H1 (cell line): Measurements from ENCODE around the gene KCNQ1. TPM values are rescaled to one million over a fixed set of nuclear protein-coding genes. Genes with fewer than 3 reads are reported as not detected.

ENCODE experiments used
- CTCF ChIA-PET: fragments of 300-600 bp; sonication (Branson Sonifier 250); formaldehyde crosslinking; loops from one replicate; lab custom pipeline; 2021; ENCODE audit not compliant: partially characterized antibody; lab: Charles Lee
- POLR2A ChIA-PET: fragments of 300-600 bp; sonication (Branson Sonifier 250); formaldehyde crosslinking; loops from one replicate; lab custom pipeline; 2021; ENCODE audit warnings: inconsistent platforms; ENCODE audit not compliant: partially characterized antibody; lab: Charles Lee
- DNase-seq, 2 experiments: peaks; one replicate each; pipeline versions ENCODE4 v3.0.0 to v3.0.0-alpha.2; 2010 to 2022; ENCODE audit warnings: low spot score in 2 of 2, low read depth in 1 of 2, mixed read lengths in 1 of 2
- FAIRE-seq: peaks from 2 replicates; lab custom pipeline; 2011; peaks lifted over from hg19 to GRCh38; lab: Jason Lieb, UNC
- H2AFZ ChIP-seq: 2 replicates; pipeline ENCODE4 v1.8.1; 2012; ENCODE audit warnings: low read length, inconsistent platforms
- H2AK5ac ChIP-seq: 2 replicates; pipeline ENCODE4 v1.6.1; 2013; ENCODE audit warnings: low read depth, low read length
- H2BK120ac ChIP-seq: replicated peaks from 2 replicates; pipeline ENCODE3; 2013; ENCODE audit warnings: low read depth, low read length, inconsistent platforms
- H2BK12ac ChIP-seq: 2 replicates; pipeline ENCODE4 v1.6.1; 2013; ENCODE audit warnings: low read depth, low read length
- H2BK15ac ChIP-seq: 2 replicates; pipeline ENCODE4 v1.6.1; 2013; ENCODE audit warnings: low read length
- H2BK20ac ChIP-seq: 2 replicates; pipeline ENCODE4 v1.6.1; 2013; ENCODE audit warnings: low read length
- H2BK5ac ChIP-seq: 2 replicates; pipeline ENCODE4 v1.6.1; 2013; ENCODE audit warnings: low read depth, low read length
- H3K14ac ChIP-seq: 2 replicates; pipeline ENCODE4 v1.6.1; 2013; ENCODE audit warnings: inconsistent platforms; ENCODE audit not compliant: insufficient read length
- H3K18ac ChIP-seq: 2 replicates; pipeline ENCODE4 v1.6.1; 2013; ENCODE audit warnings: low read length; ENCODE audit errors: extremely low read depth
- H3K23ac ChIP-seq: 2 replicates; pipeline ENCODE4 v1.6.1; 2013; ENCODE audit warnings: inconsistent platforms; ENCODE audit not compliant: insufficient read length
- H3K23me2 ChIP-seq: 2 replicates; pipeline ENCODE4 v1.6.1; 2013; ENCODE audit warnings: low read depth, low read length
- H3K27ac ChIP-seq: 2 replicates; pipeline ENCODE4 v1.6.1; 2011; ENCODE audit warnings: low read depth, low read length, inconsistent platforms
- H3K27me3 ChIP-seq, 4 experiments: replicated peaks in 1 of 4; 1 replicate in 1 of 4; 2 replicates in 3 of 4; pipeline versions ENCODE4 v1.6.1 to v1.8.1; 2011 to 2013; ENCODE audit warnings: low read length in 3 of 4, mild to moderate bottlenecking in 3 of 4, inconsistent platforms in 2 of 4, mixed read lengths in 2 of 4, moderate library complexity in 1 of 4; ENCODE audit not compliant: control insufficient read depth in 3 of 4, insufficient read depth in 3 of 4; ENCODE audit errors: extremely low read depth in 1 of 4
- H3K36me3 ChIP-seq, 4 experiments: 2 replicates each; pipeline versions ENCODE4 v1.6.1 to v1.8.1; 2011 to 2013; ENCODE audit warnings: mild to moderate bottlenecking in 4 of 4, low read length in 3 of 4, moderate library complexity in 2 of 4, control low read depth in 1 of 4, inconsistent platforms in 1 of 4; ENCODE audit not compliant: insufficient read depth in 4 of 4, control insufficient read depth in 2 of 4
- H3K4ac ChIP-seq: replicated peaks from 2 replicates; pipeline ENCODE3; 2013; ENCODE audit warnings: low read length, low read depth, mixed read lengths, inconsistent platforms; ENCODE audit not compliant: insufficient read length
- H3K4me1 ChIP-seq, 4 experiments: replicated peaks in 1 of 4; 1 replicate in 1 of 4; 2 replicates in 3 of 4; pipeline versions ENCODE4 v1.6.1 to v1.8.1; 2011 to 2013; ENCODE audit warnings: low read length in 3 of 4, inconsistent platforms in 2 of 4, mixed read lengths in 1 of 4; ENCODE audit not compliant: insufficient read depth in 4 of 4, control insufficient read depth in 3 of 4
- H3K4me2 ChIP-seq, 2 experiments: 2 replicates each; pipeline versions ENCODE4 v1.6.1 to v1.8.1; 2011 to 2013; ENCODE audit warnings: low read depth in 2 of 2, low read length in 2 of 2, control low read depth in 1 of 2, inconsistent platforms in 1 of 2, mild to moderate bottlenecking in 1 of 2; ENCODE audit not compliant: insufficient read depth in 1 of 2
- H3K4me3 ChIP-seq, 4 experiments: fragments of 200-600, 300-600 bp in 1 of 4; sonication (generic), shearing (Covaris generic), sonication (Bioruptor Twin) in 1 of 4; 2 replicates each; pipeline versions ENCODE4 v1.5.1 to v1.8.1; 2011 to 2016; ENCODE audit warnings: low read length in 4 of 4, low read depth in 3 of 4, control low read depth in 2 of 4, inconsistent platforms in 2 of 4, mild to moderate bottlenecking in 2 of 4, mixed read lengths in 1 of 4, moderate library complexity in 1 of 4; ENCODE audit not compliant: insufficient read depth in 2 of 4; ENCODE audit errors: extremely low read depth in 1 of 4
- H3K56ac ChIP-seq: replicated peaks from 2 replicates; pipeline ENCODE3; 2013; ENCODE audit warnings: low read depth, mild to moderate bottlenecking, mixed read lengths, low read length, inconsistent platforms; ENCODE audit not compliant: insufficient read length
- H3K79me1 ChIP-seq: 2 replicates; pipeline ENCODE4 v1.6.1; 2013; ENCODE audit warnings: low read depth, low read length, control low read depth
- H3K79me2 ChIP-seq, 2 experiments: 2 replicates each; pipeline versions ENCODE4 v1.6.1 to v1.8.1; 2012 to 2013; ENCODE audit warnings: low read length in 2 of 2, mild to moderate bottlenecking in 2 of 2, inconsistent platforms in 1 of 2; ENCODE audit not compliant: insufficient read depth in 2 of 2, control insufficient read depth in 1 of 2
- H3K9ac ChIP-seq, 4 experiments: replicated peaks in 1 of 4; 1 replicate in 1 of 4; 2 replicates in 3 of 4; pipeline versions ENCODE4 v1.6.1 to v1.8.1; 2011 to 2013; ENCODE audit warnings: low read depth in 3 of 4, low read length in 3 of 4, control low read depth in 2 of 4, mild to moderate bottlenecking in 2 of 4, moderate library complexity in 2 of 4, inconsistent platforms in 1 of 4; ENCODE audit errors: extremely low read depth in 1 of 4
- H3K9me3 ChIP-seq, 2 experiments: 2 replicates each; pipeline versions ENCODE4 v1.6.1 to v1.8.1; 2012 to 2013; ENCODE audit warnings: mild to moderate bottlenecking in 2 of 2, moderate library complexity in 2 of 2, control low read depth in 1 of 2, inconsistent platforms in 1 of 2, low read depth in 1 of 2, low read length in 1 of 2, mixed read lengths in 1 of 2; ENCODE audit not compliant: insufficient read depth in 2 of 2
- H4K20me1 ChIP-seq, 2 experiments: replicated peaks in 1 of 2; 2 replicates each; pipeline versions ENCODE3 to v1.8.1; 2011 to 2013; ENCODE audit warnings: inconsistent platforms in 2 of 2, low read length in 2 of 2, mild to moderate bottlenecking in 1 of 2; ENCODE audit not compliant: insufficient read depth in 2 of 2, control insufficient read depth in 1 of 2
- H4K5ac ChIP-seq: 2 replicates; pipeline ENCODE4 v1.6.1; 2013; ENCODE audit warnings: low read length, low read depth, mixed read lengths, inconsistent platforms; ENCODE audit not compliant: insufficient read length
- H4K8ac ChIP-seq: 2 replicates; pipeline ENCODE4 v1.8.0; 2013; ENCODE audit warnings: mild to moderate bottlenecking, moderate library complexity, low read length, inconsistent platforms; ENCODE audit not compliant: insufficient read depth; ENCODE audit errors: extremely low read depth
- H4K91ac ChIP-seq: replicated peaks from 2 replicates; pipeline ENCODE3; 2013; ENCODE audit warnings: low read length, mixed read lengths, inconsistent platforms; ENCODE audit not compliant: insufficient read length
- POLR2AphosphoS5 ChIP-seq: IDR thresholded peaks from 2 replicates; pipeline ENCODE4 v1.6.1; 2011; ENCODE audit warnings: low read depth, low read length
- WGBS, 2 experiments: shearing (Covaris generic) in 1 of 2; methylation state at CpG; one replicate each; pipeline versions ENCODE4 v1.1.6 to v1.1.7; 2013 to 2015; ENCODE audit warnings: low lambda C conversion rate in 2 of 2, mixed read lengths in 2 of 2, inconsistent platforms in 1 of 2, low coverage in 1 of 2, missing lambda C conversion rate in 1 of 2; ENCODE audit not compliant: insufficient replicate concordance in 2 of 2, insufficient coverage in 1 of 2, insufficient read length in 1 of 2; ENCODE audit errors: extremely low coverage in 1 of 2, missing lambda C conversion rate in 1 of 2; 5-methylcytosine and 5-hydroxymethylcytosine counted together
- polyA plus RNA-seq, 7 experiments: library from polyadenylated mRNA; depleted of rRNA in 3 of 7; stranded (reverse) in 5 of 7; unstranded in 2 of 7; fragments of >200 nt in 5 of 7; fragments of 200-250 nt in 2 of 7; gene quantifications; 1 replicate in 5 of 7; 2 replicates in 1 of 7; 4 replicates in 1 of 7; pipeline versions ENCODE4 v1.2.1 to v1.2.3, GENCODE V29; 2011 to 2013; ENCODE audit warnings: missing spikeins in 2 of 7, mixed read lengths in 2 of 7
- total RNA-seq: library from RNA; stranded (reverse); fragmentation: NEBNext Ultra II Directional; extraction: Animal tissue kit (Norgen Biotek cat#: 25700); gene quantifications from 2 replicates; pipeline ENCODE4 v1.2.1, GENCODE V29; 2021

Gene KCNQ1
- total and polyA plus RNA-seq, 2 of the 8 experiments (the other 6 are each of a cell fraction or from before 2014, with no cell fraction given): 1.9 to 2.0 TPM

- no peaks in the 10 kb centered on the region for H3K79me1 ChIP-seq
- CTCF ChIA-PET: interaction anchor here (0.7 to 1.5 kb wide), 4 partner anchors 15 to 456 kb away, joined by 3 to 6 read pairs (median 4); partner anchors contain the start of gene TSSC4
- FAIRE-seq: no peak
Observed at GRCh38 chr11:2435288-2436012, 9.4 kb upstream of the KCNQ1 start.

More at GRCh38 chr11:2435288-2436012, 9.4 kb upstream of the KCNQ1 start:
- Histone ChIP-seq H2BK5ac (no peak overlapping the region; the same call in 1 of the 2 replicates), H2AK5ac (no peak overlapping the region), H4K5ac (no peak overlapping the region), H2BK12ac (no peak overlapping the region), H3K4me1 (no peaks in the 10 kb centered on the region; a peak in 1 of 7 replicates), H2BK120ac (no peak overlapping the region), H3K23ac (no peak overlapping the region), H4K91ac (no peak overlapping the region), H3K18ac (no peak overlapping the region), H3K4me3 (no peak overlapping the region), H3K36me3 (no peaks in the 10 kb centered on the region), H2AFZ (no peak overlapping the region), H2BK20ac (no peak overlapping the region), H4K20me1 (peaks cover 0 to 13% of the 10 kb centered on the region in 2 experiments), H3K27ac (no peak overlapping the region), H3K56ac (no peak overlapping the region), H3K14ac (no peak overlapping the region), H3K27me3 (peaks cover 1 to 8% (median 5%) of the 10 kb centered on the region in 4 experiments; a peak in 5 of 7 replicates), H3K4me2 (no peak overlapping the region), H4K8ac (no peak overlapping the region), H3K9ac (no peak overlapping the region; a peak in 1 of 7 replicates), H3K9me3 (no peaks in the 10 kb centered on the region), H3K23me2 (peaks cover 12% of the 10 kb centered on the region; the same call in 1 of the 2 replicates), H3K4ac (no peak overlapping the region), H3K79me2 (no peaks in the 10 kb centered on the region), H2BK15ac (no peak overlapping the region)
- TF ChIP-seq POLR2AphosphoS5: no peak
- DNase-seq: no peak
- WGBS, 2 experiments: 93% methylated on average over 12 of the region's 12 CpGs; no CpG with 5 or more reads in 1 of the 2 experiments
- POLR2A ChIA-PET: interaction anchor here (1.2 kb wide), 1 partner anchor 9 kb away, joined by 3 read pairs; no protein-coding TSS in a partner anchor
